NCI-H226 (cell line): ENCODE data around the gene SLIT3.

ENCODE experiments used
- DNase-seq: peaks from one replicate; pipeline ENCODE4 v3.0.0-alpha.2; 2015

Gene SLIT3

DNA sequence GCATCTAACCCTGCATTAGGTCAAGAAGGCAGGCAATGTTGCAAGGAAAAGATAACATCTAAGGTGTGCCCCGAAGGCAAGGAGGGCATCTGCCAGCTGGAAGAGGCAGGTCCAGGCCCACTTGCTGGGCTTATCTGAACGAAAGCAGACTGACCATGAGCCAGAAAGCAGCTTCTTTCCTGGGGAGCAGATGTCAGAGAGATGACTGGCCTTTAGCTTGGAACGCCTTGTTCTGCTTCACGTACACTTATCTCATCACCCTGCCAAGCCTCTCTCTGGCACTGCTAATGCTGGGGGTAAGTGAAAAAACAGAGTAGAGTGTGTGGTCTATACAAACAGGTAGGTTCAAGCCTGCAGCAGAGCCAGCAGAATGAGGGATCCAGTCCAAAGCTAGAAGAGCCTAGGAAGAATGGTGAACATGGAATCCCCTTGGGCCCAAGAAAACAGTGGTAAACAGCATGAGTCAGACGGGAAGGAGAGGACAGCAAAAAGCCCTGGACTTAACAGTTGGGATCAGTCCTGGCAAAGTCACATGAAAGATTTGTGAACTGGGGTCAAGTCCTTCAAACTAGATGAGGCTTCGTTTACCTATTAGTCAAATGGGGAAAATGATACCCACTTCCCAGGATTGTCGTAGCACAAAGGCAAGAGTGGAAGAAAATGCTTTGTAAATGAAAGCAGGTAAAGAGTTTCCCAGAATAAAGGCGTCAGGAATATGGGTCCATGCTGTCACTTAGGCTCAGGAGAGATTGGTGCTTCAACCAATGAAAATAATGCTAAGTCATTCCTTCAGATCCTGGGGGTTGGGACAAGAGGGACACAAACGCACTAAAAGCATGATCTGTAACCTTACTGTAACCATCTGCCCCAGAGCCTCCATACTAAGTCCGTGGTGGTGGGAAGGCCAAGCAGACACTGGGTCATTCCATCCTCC is 200.9 kb downstream of the SLIT3 start:
- peak; percentile 69 for DNase-seq

DNA sequence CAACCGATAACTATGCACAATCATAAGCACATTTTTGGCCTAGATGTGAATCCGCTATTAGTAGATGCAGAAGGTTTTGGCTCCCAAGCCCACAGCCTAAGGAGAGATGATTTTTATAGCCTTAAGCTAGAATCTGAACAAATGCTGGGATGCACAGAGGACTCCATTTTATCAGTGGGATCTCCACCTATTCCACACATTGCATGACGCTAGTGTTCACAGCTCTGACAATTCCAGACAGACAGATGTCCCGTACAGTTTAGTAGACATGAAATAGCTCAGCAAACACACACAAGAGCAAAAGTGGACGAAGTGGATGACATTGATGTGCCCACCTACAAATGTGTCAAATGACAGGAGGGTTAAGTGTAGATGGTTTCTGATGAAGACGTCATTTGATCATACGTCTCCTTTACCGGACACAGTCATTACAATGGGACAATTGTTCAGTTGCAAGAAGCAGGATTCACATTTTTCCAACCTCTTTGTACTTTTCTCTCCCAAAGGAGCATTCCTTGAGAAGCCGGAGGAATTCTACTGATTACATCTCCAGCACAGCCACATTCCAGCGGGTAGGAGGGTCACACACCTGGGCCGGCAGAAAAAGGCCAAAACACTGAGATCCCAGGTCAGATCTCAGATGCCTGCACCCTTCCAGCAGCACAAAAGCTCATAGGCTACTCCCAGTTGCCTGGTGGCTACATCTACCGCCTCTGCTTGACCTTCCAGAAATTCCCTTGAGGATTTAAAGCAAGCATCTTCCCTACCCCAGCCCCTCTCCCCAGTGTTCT is 202.4 kb downstream of the SLIT3 start:
- DNase-seq: no peak

DNA sequence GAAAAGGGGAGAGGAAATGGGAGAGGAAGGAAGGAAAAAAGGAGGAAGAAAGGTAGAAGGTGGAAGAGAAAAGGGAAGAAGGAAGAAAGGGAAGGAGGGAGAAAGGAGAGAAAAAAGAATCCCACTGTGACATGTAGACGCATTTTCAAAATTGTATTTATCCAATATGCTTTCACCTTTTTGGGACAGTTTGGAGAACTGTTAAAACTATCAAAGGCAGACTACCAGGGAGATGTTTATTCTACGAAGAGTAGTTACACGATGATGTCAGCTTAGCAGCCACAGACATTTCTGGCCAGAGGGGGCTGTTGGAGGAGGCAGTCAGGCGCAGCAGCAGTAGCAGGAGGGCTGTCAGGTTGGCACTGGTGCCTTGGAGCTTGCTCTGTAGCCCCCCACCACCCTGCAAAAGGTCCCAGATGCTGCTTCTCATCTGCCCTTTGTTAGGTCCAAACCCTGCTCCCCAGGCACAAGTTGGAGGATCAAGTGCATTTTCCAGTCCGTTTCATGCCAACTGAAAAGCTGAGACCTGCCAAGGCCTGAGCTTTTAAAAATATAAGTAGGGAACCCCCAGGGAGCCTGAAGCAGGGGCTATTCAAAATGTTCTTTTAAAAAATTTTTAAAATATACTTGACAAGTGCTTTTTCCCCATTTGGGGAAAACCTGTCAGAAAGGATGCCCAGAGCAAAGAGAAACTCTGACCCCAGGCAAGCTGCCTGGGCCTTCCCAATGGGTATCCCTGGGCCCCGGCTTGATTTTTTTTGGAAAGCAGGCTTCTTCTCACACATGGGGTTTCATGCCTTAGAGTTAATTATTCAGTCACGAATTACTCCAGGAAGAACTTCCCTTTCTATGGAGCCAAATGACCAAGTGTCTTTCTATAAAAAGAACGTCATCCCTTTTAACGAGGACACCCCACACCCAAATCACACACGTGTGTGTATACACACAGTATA is 203.3 kb downstream of the SLIT3 start:
- no peak for DNase-seq

DNA sequence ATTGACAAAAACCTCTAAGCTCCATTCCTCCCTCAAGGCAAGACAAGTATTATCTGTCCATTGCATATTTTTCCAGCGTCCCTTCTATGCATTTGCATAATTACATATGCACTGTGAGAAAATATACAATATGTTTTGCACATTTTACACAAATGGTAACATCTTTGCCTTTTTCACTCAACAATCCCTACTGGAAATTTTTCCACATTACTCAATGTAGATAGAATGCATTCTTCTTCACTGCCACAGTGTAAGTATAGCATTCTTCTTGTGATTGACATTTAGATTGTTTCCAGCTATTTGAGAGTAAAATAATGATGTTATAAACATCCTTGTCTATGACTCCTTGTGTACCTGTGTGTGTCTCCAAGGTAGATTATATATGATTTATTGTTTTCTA is 205.0 kb downstream of the SLIT3 start:
- peak; percentile 45 for DNase-seq

DNA sequence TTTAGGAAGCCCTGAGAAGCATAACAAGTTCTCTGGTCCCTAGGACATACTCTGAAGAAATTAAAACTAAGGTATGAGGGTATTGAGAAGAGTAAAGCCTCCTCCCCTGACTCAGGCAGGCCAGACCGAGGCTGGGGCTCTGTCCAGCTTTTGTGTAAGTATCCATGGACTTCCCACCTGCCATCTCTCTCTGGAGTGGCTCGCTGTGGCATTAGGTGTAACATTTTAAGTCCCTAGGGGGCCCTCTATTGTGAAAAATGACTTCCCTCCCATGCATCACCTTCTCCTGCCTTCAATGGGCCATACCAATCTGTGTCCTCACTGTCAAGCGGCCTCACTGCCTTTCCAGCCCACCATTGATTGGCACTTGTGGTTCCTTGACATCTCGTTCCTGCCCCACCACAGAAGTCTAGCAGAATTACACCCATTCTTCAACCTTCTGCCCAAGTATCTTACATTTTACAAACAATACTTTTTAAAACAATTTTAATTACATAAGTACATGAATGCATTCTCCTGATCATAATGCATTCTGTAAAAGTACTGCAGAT is 205.5 kb downstream of the SLIT3 start:
- no peak for DNase-seq

DNA sequence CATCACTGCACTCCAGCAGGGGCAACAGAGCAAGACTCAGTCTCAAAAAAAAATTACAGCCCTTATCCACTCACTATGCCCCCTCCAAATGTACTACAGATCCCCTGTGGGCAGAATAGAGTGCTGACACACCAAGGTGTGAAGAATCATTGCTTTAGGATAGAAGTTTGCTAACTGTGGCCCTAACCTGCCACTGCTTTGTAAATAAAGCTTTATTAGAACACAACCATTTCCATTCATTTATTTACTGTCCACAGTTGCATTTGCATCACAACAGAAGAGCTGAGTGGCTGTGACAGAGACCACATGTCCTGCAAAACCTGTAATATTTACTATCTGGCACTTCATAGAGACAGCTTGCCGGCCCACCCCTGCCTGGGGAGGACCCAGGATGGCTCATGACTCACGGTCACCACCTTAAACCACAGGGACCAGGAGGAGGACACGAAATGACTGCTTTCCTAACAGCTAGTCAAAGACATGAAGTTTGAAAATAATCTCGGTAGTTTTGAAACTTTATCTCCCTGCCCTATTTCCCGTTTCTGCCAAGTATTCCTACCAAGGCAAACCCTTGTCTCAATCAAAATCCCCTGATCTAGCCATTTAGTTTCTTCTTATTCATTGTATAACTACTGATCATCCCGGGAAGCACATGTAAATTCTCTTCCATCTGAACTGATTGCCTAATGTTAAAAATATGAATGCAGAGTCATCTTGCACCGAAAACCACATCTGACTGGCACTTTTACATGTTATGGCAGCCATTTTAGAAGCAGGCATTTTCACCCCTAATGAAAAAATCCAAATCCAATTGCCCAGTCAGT is 206.1 kb downstream of the SLIT3 start:
- peak; percentile 70 for DNase-seq

DNA sequence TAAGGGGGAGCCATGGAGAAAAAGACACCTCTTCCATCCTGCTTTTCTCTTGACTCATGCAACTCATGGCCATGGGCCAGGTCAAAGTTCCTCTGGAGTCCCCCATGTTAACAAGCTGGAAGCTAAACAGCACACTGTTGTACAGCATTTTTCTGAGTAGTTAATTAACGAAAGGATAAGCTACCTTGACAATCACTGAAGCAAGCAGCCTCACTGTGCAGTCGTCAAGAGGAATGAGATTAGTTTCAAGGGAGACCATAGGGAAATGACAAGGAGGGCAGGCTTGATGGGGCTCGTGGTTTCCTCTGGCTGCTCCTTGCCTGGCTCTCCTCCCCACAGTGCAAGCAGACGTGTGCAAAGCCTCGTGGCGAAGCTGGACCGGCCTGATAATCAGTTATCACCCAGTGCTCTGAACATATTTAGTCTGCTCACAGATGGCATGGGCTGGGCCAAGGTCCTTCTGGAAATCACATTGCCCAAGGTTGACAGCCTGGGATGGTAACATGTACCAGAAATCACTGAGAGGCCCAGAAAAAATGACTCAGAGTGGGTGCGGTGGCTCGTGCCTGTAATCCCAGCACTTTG is 209.5 kb downstream of the SLIT3 start:
- DNase-seq: no peak

DNA sequence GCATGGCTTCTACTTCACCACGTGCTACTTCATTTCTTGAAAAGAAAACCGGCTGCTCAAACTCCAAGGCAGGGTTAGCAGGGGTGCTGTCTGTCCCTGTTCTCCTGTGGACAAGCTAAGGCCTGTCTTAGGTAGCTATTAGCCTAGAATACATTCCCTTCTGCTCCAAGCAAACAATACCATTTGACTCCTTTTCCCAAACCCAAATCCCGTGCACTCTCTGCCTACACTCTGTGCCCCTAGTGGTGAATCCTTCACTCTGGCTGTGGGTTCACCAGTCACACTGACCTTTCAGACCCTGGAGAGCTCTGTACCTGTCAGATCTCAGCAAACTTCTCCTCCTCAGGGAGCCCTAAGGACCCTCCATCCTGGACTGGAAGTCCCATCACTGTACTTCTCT is 211.6 kb downstream of the SLIT3 start:
- DNase-seq: no peak

DNA sequence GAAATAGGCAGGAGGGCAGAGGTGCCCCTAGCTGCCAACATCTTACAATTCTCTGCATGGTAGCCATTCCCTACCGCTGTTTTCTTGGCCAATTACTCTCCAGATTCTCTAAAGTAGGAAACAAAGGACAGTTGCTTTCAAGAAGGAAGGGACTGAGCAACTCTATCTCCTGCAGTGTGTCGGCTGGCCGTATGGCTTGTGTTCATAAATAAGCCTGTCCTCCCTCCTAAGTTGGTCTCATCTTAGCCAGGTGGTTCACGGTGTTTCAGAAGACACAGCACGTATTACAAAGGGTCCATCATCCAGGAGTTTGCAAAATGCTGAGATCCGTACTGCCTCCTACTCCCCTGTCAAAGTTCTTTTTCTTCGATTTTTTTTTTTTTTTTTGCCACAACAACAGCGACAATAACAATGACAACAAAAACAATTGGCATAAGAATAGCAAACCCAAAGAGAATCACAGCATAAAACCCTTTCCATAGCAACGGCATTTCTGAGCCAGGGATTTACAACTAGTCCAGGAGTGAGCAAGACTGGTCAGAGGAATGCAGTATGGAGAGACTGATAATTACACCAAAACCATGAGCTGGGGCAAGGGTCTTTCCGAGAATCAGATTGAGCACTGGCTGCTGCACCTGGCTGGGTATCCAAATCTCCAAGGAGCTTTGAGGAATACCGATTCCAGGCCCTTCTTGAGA is 212.8 kb downstream of the SLIT3 start:
- no peak for DNase-seq

DNA sequence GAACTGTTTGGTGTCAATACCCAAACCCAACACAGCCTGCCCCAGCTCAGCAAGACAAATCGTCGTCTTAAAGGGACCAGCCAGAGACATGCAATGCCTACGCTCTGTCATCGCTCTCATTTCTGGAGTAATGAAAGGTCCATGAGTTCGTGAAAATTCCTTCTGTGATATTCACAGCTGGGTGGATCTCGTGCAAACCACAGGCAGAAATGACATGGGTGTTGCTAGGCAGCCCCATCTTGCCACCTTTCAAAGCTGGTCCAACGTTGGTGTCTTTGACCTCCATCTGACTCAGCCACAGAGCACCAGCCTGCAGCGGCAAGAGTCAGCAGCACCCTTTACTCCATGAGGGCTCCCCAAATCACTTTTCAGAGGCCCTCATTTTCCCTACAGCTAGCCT is 215.3 kb downstream of the SLIT3 start:
- DNase-seq: no peak

DNA sequence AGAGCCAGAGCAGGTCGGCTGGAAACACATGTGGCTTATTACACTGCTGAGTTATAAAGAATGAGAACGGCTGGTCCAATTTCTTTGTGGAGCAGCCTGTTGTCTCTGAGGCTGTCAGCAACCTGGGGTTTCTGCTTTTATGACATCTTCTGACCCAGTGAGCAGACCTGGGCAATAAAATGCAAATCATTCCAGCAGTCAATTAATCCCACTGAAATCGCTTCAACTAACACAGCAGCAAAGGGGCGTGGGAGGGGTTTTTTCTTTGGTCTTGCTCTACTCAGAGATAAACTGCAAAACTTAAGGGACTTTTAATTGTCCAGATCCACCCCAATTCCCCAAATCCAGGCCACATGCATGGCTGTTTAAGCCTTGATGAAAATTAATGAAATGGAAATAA is 215.7 kb downstream of the SLIT3 start:
- DNase-seq: no peak

DNA sequence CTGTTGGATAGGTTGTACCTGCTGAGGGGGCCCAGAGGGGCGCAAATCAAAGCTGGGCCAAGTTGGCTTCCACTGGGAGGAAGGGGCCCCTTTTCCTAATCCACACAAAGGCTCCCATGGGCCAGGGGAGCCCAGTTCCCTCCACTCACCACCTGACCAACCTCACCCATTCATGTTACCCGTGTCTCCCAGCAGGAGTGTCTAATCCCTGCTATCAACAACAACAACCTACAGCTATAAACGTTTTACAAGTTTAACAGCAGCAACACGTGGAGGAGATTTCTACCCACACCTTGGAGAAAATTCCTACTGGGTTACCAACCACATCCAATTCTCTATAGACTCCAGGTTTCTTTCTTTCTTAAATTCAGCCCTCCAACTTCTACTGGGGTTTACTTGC is 216.2 kb downstream of the SLIT3 start:
- DNase-seq: no peak

DNA sequence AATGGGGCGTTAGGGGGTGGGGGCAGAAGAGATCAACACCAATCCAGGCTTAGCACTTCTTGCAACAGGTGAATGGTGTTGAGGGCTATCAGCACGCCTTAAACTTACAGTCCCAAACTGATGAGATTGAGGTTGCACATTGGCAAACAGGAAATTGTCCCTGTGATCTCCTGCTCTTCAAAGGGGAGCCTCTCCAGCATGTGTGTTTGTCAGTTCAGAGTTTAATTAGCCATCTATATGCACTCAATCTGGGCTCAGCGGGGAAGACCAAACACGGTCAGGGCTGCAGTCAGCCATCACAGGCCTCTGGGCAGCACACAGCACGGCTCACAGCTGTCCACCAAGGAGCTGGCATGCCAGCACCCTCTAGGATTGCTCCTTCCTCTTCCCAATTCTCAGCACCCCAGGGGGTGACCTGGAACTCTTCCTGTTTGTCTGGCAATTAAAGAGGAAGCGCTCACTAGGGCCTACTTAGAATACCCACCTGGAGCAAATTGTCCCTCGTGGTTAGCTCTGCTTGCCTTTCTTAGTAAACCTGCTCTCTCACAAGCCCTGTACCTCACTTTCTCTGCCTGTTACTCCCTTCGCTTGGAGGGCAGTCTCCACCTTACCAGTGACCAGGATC is 217.4 kb downstream of the SLIT3 start:
- no peak for DNase-seq

DNA sequence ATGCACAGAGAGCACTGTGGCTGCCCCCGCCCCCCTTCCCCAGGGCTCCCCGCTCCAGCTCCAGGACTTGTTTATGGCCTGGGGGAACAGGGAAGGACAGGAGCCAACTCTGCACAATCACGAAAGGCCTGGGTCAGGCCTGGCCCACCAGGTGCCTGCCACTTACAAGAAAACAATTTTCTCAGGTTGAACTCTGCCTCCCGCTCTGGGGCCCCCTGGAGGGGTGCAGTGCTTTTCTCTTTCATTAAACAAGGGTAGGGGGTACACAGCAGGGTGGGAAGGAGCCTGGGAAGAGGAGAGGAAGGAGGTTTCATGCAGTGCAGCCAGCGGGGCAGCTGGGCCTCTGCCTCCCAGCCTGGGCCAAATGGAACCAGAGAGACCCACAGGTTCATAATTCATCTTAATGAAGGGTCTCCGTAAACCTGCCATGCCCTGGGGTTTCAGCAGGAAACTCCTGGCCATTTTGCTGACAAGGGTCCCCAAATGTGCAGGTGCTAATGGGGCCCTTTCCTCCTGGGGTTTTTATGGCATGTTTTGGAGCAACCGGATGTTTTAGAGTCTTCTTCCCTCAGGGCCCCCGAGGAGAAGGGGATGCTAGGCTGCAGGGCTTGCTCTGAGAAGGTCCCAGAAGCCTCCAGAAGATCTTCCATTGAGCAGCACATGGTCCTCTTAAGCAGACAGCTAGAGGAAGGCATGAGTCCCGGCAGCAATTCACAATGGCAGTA is 219.8 kb downstream of the SLIT3 start:
- no peak for DNase-seq

DNA sequence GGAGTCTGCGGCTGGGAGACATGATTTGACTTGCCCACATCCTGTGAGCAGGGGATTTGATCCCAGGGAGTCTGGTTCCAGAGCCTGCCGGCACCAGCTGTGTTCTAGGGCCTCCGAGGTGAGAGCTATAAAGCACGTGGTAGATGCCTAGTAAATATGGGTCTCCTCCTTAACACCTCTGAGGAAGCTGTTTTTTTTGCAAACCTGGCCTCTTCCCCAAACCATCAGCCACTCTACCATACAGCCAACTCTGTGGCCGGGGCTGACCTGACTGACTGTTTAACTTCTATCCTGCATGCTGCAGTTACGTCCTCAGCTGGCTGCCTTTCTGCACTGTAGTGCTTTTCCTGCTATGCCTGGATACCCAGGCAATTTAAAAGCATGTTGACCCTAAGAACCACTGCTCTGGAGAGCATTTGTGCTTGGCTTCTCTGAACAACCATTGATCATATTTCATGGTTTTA is 220.5 kb downstream of the SLIT3 start:
- no peak for DNase-seq

DNA sequence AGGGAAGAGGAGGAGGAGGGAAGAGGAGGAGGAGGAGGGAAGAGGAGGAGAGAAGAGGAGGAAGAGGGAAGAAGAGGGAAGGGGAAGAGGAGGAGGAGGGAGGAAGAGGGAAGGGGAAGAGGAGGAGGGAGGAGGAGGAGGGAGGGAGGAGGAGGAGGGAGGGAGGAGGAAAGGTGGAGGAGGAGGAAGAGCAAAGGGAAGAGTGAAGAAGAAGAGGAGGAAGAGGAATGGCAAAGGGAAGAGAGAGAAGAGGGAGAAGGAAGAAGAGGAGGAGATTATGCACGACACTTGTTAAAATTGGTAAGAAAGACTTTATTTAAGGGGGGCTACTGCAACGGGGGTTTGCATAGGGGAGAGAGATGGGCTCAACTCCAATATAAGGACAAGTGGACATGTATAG is 221.2 kb downstream of the SLIT3 start:
- no peak for DNase-seq

DNA sequence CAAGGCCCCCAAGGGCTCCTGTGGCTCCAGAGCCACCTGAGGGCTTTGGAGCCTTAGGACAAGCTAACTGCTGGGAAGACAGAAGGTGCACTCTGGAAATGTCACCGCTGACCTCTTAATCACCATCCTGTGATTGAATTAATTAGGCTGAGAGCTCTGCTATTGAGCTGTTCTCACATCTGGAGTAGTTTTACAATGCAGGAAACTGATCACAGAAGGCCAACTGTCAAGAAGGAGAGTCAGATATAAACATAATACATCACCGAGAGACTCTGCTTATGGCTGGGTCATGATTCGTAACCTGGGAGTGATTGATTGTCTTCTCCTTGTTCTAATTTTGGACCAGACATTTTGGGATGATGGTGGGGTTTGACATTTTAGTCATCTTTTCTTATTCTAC is 226.1 kb downstream of the SLIT3 start:
- no peak for DNase-seq

DNA sequence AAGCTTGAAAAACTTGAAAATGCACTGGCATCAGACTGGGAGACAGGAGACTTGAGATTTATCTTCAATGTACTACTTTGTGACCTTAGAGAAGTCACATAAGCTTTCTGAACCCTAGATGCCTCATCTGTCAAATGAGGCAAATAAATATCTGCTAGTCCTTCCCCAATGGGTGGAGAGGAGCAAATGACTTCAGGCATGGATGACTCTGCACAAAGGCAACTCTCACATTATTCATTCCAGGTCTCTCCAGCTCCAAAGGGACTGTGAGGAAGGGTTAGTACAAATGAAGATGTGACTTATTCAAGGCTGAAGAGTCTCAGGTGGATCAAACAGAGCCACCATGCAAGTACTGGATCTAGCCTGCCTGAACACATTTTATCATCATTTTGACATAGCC is 228.7 kb downstream of the SLIT3 start:
- no peak for DNase-seq

DNA sequence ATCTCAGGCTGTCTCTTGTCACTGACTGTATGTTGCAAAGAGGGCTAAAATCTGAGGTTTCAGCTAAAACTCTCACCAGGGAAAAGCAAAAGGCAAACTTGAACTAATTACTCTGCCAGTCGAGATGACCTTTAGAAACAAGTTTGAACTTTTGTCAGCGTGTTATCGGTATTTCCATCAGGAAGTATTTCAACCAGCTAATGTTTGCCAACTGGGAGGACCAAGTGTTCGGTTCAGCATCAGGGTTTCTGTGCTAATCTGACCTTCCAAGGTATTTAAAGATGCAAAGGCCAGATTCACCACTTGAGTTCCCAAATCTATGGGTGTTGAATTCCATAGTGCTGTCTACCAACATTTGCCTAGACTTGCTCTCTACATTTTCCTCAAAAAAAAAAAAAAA is 230.5 kb downstream of the SLIT3 start:
- DNase-seq: no peak
